HTERT RPE-1 (cell line): ENCODE measurements around the gene UBE2H.
"Not testable (repeated sequence)": the region's sequence is repeated elsewhere in the genome, so short reads cannot be mapped to it uniquely, and the experiment has no call there.

Experiments used
- in situ Hi-C: fragments of 300-500 bp; cut with MboI; formaldehyde crosslinking; loops from 4 replicates; pipeline ENCODE4 v1.14.3; 2020; ENCODE audit warnings: low sequenced_read_pairs

Gene UBE2H

GRCh38 chr7:129909669-129910068, 43.1 kb downstream of the UBE2H start:
- in situ Hi-C loops, result no loop called here

GRCh38 chr7:129908181-129908580, 44.6 kb downstream of the UBE2H start:
- in situ Hi-C loops, result no loop called here

DNA sequence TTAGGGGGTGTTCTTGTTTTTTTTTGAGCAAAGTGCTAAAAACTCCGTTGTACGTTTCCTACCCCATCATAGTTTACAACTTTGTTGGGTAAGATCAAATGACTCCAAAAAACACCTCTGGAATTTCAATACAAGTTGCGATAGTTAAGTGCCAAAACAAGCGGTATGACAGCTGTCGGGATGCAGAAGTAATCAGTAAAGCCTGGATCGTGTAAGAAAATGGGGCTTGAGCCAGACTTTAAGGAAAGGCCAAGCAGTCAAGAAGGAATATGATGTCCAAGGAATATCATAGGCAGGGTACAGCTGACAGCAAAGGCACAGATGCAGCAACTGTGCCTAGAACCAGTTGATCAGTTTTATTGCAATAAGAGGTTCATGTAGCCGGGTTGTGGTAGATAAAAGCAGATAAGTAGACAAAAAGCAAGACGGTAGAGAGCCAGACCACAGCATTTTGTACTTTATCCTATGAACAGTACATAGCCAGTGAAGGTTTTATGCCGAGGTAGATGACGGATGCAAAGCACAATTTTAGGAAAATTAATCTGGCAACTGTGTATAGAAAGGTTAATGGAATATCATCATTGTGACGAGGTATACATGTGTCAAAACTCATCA, 45.5 kb downstream of the UBE2H start:
- in situ Hi-C loops, result no loop called here

DNA sequence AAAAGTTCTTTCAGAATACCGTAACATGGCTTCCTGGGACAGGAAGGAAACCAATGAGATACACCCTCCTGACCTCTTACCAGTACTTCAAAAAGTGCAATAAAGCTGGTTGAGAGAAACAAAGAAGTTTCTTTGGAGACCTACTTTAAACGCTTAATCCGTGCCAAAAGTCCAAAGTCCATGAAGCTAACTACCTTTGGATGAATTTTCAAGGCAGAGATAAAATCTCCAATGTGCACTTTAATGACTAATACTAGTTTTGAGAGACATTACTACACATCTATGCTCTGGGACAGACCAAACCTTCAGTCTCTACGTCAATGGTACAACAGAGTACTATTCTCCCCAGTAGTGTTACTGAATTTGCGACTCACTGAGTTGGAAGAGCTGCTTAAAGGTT, 46.1 kb downstream of the UBE2H start:
- in situ Hi-C loops, result no loop called here

GRCh38 chr7:129903935-129904334, 48.8 kb downstream of the UBE2H start:
- in situ Hi-C loops, result no loop called here

DNA sequence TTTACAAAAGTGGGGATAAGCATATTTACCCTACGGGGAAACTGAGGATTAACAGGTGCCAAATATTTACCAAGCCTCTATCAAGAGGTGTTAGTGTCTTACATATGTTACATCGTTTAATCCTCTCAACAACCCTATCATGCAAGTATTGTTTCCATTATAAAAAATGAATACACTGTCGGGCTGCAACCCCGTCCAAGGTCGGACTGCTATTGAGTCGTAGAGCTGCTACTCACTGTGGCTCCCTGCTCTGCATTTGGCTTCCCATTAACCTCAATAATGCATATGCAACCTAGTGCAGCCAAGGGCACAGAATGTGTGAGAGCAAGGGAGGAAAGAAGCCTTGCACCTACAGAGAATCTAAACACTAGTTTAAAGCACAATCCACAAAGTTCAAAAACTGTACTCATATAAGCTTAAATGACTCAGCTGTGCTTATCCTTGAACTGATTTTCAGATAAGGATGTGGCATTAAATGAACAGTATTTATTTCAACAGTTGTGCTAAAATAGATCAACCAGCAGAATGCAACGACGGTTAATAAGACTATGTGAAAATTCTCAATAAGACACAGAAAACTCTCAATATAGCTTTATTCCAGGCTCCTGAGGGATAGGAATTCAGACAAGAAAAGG, 49.9 kb downstream of the UBE2H start:
- in situ Hi-C loops, result no loop called here

DNA sequence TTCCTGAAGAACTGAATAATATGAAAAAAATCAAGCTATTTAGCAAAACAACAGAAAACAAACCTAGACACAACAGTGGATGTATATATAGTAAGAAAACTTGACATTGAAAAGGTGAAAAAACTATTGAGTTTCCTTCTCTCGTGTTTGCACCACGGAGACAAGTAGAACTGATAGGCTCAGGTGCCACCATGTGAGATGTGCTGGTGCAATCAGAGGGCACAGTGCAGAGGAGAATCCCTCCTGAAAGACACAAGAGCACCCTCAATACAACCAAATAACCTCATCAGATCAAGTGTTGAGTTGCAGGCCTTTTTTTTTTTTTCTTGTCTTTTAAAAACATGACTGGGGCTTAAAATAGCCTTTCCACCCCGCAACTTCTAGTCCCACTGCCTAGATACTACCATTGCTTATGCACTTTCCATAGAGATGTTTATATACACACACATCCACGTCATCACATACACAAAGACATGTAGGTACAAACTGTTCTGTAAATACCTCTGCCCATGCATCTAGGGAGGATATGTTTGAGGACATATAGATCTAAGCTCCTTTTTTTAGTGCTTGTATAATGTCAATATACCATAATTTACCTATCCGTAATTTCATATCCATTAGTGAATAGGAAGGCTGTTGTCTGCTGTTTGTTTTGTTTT, 54.1 kb downstream of the UBE2H start:
- in situ Hi-C loops, result no loop called here

GRCh38 chr7:129898007-129898406, 54.8 kb downstream of the UBE2H start:
- in situ Hi-C loops, result no loop called here

DNA sequence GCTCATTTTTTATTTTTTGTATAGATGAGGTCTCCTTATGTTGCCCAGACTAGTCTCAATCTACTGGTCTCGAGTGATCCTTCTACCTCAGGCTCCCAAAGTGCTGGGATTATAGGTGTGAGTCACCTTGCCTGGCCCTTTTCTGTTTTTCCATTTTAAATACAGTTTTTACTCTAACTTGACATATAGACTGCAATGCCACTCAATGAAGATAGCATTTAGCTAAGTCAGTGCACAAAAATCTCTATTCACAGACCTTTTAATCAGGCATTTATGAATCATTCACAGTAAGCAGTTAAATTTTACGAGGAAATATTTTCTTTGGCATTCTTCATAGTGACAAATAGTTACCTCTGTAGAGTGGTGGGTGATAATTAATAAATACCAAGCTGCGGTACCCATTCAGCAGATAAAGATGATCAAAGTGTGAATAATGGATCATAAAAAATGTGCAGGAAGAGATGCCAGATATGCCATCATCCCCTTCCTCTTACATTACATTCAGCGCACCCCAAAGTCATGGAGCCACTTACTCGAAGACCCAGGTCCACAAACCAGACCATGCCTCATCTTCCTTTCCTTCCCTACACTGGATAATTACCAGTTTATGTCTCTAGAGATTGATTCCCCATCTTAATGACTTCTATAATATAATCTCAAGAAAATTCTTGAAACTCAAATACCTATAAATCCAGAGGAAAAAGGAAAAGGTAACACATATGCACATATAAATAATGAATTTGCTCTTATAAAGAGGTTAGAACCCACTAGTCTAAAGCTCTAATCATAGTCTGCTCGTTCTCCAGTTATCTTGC, 56.0 kb downstream of the UBE2H start:
- in situ Hi-C loops, result no loop called here

DNA sequence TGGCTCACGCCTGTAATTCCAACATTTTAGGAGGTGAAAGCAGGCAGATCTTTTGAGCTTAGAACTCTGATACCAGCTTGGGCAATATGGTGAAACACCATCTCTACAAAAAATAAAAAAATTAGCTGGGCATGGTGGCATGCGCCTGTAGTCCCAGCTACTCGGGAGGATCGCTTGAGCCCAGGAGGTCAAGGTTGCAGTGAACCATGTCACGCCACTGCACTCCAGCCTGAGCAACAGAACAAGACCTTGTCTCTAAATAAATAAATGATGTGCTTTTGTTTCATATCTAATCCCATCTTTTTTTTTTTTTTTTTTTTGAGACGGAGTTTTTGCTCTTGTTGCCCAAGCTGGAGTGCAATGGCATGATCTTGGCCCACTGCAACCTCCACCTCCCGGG, 58.6 kb downstream of the UBE2H start:
- in situ Hi-C loops, result not testable (repeated sequence)

DNA sequence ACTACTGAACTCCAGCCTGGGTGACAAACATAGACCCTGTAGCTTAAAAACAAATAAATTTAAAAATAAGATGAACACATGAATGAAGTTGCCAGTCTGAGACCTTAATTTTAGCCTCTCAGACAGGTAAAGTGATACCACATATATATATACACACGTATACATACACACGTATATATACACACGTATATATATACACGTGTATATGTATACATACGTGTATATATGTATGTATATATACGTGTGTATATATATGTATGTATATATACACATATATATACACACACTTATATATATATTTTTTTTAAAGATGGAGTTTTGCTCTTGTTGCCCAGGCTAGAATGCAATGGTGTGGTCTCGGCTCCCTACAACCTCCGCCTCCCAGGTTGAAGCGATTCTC, 62.7 kb downstream of the UBE2H start:
- in situ Hi-C loops, result no loop called here

DNA sequence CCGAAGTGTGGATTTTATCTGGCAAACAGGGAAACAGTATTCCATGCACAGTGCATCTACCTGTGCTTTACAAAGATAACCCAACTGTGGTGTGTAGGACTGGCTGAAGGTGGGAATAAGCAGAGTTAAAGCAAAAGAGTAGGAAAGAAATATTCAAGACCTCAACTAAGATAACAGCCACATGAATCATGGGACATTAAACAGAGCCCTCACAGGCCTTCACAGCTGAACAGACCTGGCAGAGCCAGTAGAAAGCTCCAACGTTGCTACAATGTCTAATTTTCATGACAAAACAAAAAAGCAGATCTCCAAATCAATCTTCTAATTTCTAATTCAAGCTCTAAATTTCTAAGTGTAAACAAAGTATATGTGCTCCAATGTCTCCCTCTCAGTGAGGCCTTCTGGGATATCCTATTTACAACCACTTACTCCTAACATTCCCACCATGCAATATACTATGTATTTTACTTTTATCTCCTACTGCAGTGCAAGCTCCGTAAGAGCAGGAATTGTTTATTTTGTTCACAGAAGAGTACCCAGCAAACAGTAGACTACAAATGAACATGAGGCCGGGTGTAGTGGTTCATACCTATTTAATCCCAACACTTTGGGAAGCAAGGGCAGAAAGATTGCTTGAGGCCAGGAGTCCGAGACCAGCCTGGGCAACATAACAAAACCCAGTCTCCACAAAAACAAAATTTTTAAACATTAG, 63.5 kb downstream of the UBE2H start:
- in situ Hi-C loops, result no loop called here

GRCh38 chr7:129887865-129888264, 64.9 kb downstream of the UBE2H start:
- in situ Hi-C loops, result no loop called here

DNA sequence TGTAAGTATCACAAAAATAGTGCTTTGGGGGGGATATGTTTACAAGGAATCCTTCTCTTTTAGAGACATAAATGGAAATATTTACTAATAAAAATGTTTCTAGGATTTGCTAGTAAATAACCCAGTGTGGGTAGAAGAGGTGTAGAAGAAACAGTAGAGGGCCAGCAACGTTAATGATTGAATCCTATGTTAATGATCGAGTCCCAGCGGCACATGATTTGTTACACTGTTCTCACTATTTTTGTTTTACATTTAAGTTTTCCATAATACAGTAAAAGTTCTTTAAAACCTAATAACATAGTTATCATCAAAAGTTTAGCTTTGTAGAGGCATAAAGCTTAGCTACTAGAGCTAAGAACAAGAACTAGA, 66.0 kb downstream of the UBE2H start:
- in situ Hi-C loops, result no loop called here

DNA sequence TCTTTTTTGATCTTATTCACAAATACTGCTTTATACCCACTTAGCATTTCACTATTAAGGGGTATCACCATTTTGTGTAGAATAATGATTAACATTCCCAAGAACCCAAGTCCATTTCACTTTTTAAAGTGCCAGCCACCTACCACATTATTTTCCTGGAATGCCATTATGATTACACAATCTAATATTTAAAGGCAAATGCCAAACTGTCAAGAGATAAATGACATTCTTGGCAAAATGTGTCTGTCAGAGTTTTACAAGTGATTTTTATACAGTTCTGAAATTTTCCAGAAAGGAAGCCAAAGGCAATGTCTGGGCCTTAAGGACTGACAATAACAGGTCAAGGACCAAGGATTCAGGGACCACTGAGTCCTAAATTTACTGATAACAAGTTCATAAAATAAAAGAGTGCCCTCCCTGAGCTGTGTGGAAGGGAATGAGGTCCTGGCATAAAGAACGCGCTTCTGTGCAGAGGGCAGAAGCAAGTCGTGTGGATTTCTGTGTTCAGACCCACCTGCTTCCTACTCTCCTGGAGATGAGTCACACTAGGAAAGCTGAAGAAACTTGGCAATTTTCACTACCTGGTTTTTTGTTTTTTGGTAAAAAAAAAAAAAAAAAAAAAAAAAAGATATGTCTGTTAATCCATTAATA, 66.5 kb downstream of the UBE2H start:
- in situ Hi-C loops, result no loop called here

DNA sequence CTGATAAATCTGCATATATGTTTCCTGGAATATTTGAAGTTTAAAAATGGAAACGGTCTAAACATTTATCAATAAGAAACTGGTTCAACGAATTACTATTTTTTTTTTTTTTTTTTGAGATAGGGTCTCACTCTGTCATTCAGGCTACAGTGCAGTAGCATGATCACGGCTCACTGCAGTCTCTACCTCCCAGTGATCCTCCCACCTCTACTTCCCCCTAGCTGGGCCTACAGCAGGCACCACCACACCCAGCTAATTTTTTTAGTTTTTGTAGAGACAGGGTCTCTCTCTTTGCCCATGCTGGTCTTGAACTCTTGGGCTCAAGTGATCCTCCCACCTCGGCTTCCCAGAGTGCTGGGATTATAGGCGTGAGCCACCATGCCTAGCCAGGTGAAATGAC, 68.3 kb downstream of the UBE2H start:
- in situ Hi-C loops, result no loop called here

GRCh38 chr7:129883151-129883550, 69.6 kb downstream of the UBE2H start:
- in situ Hi-C loops, result no loop called here

GRCh38 chr7:129882531-129882930, 70.2 kb downstream of the UBE2H start:
- in situ Hi-C loops, result no loop called here

DNA sequence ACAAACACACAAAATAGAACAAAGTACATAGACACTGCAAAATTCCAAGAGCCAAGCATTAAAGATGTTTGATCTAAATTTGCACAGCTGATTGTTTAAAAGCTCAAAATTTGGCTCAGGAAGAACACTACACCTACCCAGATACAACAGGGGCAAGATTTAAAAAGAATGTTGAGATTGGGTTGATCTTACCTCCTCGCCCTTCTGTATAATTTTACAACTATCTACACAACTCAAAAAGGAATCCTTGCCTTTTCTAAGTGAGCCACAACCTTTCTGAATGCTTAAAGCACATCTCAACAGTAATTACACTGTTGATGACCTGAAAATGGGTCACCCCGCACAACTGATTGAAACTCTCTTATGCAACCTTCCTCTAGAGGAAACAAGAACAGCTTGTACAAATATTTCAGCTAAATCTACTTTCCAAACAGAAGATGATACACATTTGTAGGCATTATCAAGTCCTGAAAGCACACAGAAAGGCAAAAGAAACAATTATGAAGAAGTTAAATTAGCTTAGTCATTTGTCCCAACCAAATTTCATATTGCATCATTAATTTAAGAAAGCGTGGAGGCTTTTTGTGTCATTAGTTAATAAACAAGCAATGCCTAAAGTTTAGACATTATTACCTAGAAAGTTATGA, 75.5 kb downstream of the UBE2H start:
- in situ Hi-C loops, result no loop called here

GRCh38 chr7:129875745-129876411, 76.9 kb downstream of the UBE2H start:
- in situ Hi-C loops, result no loop called here
